Activated T-cell treated with anti-CD3 and anti-CD28 coated beads, Interleukin-2, amount 50 U/mL, for 48 hours (primary cell): ENCODE data around the gene DENND1B.
"Not testable (repeated sequence)": the region's sequence is repeated elsewhere in the genome, so short reads cannot be mapped to it uniquely, and the experiment has no call there.

Source experiments
- DNase-seq, 2 experiments: peaks; one replicate each; pipeline ENCODE4 v3.0.0-alpha.2; 2020

DENND1B gene

DNA sequence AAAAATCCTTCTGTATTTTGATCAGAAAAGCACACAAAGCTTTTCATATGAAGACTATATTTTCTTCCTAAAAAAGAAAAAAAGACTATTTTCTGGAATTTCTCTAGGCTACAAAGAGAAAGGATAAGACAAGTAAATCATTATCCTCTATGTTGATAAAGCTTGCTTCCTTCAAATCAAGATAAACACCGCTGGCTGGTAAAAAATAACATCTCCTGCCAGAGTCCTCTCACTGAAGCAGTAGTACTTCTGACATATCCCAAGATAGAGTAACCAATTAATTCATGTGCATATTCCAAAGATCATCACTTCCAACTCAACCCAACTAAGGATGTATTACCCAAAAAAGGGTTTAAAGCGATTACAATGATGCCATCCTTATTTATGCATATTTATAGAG, 34.3 kb downstream of the DENND1B start:
- DNase-seq = no peak

DNA sequence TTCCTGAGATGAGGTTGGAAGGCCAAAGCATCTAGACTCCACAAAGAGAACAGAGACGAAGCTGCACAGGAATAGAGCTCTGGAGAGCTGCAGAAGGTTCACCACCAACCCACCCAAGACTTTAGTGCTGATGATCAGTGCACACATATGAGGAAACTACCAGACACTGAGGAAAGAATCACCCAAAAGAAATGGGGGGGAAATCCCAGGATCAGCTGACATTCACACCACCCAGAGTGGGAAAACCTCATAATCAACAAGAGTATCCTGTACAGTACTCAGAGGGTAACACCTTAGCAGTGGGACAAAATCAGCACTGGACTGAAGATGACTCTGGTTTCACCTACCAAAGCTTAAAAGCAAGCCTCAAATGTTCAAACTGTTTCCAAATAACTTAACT, 36.4 kb downstream of the DENND1B start:
- DNase-seq = no peak

DNA sequence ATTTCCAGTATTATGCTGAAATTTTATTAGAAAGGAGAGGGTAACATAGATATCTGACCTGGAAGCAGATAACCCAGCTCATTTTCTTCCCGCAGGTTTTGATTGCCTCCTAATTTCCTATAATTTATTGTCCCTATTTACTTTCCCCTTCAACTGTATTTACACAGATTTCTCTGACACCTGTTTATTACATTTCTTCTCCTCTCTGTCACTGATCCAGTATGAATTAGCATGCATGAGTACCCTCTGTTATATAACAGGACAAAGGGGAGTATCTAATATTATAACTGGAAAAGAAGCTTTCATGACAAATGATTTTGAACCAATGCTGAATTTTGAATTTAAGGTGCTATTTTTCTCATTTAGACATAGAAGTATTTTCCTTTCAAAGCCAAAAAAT, 37.4 kb downstream of the DENND1B start:
- DNase-seq = no peak

DNA sequence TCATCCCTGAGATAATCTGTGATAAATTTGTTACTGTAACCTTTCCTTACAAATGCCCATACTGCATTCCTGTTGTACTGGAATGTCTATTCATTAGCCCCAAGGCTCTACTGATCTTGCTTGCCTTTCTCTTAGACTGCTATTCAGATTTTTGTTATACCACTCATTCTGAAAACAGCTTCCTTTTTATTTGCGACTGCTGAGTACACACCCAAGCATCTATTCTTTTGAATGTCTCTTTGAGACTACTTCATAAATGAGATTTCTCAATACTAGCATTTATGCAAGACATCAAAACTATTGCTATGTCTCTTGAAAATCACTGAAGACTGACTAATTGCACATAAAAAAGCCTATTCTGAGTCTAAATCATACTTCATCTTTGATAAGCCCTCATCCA, 38.6 kb downstream of the DENND1B start:
- no peak for DNase-seq

DNA sequence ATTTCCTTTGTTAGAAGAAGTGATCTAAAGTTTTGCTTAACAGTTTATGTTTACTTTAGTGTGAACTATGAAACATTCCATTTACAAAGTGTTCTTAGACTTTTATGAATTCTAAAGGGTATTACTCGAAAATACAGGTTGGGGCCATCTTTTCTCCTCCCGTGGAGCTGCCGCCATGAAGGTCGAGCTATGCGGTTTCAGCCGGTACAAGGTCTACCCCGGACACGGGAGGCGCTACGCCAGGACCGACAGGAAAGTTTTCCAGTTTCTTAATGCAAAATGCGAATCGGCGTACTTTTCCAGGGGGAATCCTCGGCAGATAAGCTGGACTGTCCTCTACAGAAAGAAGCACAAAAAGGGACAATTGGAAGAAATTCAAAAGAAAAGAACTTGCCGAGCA, 39.8 kb downstream of the DENND1B start:
- no peak for DNase-seq

DNA sequence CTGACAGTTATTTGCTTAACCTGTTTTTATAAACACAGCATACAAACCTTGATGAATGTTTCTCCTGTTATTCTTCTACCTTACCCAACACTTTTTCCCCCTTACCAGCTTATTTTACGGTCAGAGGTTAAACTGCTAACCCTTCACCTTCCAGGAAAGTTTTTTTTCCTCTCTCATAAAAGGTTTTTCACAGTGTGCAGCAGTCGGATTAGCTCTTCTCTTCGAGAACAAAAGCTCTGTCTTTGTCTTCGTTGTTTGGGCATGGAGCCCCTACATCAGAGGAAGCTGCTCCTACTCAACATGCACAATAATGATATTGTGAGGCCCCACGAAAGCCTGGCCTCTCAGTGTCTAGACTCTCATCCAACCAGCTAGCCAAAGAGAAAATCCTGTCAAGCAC, 42.0 kb downstream of the DENND1B start:
- no peak for DNase-seq

DNA sequence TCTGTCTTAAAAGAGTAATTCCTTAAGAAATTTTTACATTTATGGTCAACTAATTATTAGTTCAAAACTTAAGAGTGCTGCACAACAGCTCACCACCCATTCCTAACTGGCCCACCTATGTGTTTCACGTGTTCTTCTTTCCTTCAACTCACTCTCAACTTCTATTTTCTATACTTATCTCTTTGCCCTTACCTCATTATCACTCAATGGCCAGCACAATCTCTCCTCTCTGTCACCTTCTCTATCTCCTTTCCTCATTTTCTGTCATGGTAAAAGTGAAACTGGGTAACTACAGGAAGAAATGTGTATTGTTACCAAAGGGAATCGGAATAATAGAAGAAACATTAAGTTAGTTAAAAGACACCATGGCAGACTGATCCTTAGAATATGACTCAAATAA, 43.1 kb downstream of the DENND1B start:
- DNase-seq = no peak

DNA sequence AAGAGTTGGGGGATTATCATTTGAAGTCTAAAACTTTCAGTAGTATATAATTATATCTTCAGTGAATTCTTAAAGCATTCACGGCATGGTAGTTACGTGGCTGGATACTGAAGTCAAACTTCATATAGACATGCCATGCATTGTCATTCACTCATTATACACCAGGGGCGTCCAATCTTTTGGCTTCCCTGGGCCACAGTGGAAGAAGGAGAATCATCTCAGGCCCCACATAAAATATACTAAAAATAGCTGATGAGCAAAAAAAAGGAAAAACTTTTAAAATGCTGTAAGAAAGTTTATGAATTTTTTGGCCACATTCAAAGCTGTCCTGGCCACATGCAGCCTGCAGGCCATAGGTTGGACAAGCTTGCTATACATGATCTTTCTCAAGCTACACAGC, 43.8 kb downstream of the DENND1B start:
- DNase-seq = no peak

DNA sequence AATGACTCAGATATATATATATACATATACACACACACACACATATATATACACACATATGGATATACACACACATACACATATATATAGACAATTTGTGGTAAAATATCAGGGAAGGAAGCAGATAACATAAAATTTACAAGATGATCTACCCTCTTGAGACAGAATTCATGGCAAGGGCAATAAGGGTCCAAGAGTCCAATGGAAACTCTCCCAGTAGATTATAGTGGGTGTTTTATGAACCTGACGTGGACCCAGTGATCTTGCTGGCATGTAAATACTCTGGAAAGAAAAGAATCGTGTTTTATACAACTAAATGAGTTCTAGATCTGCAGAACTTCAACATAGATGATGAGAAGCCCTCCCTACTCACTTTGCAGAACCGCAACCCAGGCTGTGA, 49.3 kb downstream of the DENND1B start:
- DNase-seq = no peak

DNA sequence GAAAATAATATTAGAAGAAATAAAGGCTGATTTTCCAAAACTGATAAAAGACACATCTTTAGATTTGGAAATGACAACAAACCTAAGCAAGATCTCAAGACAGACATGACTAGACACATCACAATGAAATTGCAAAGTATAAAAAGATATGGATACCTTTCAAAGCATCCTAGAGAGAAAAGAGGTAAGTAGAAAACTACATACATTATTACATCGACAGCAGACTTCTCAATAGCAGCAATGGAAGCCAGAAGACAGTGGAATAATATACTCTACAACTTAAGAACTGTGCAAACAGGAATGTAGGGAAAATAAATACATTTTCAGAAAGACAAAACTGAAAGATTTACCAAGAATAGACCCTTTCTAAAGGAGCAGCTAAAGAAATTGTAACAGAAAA, 50.2 kb downstream of the DENND1B start:
- no peak for DNase-seq

DNA sequence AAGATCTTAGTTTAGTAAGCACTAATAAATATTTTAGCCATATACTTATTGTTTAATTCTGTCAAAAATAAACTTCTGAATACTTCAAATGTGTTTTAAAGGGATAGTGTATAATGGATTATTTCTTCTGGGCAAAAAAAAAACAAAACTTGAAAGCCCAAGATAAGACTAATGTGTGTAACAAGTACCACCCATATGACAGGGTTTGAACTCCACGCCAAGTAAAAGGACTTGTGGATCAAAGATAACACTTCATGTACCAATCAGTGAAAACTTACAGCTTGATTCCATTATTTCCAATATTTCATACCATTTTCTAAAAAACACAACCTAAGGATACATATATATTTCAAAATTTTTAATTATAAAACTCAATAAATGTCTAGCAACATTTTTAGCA, 59.5 kb downstream of the DENND1B start:
- DNase-seq = no peak

DNA sequence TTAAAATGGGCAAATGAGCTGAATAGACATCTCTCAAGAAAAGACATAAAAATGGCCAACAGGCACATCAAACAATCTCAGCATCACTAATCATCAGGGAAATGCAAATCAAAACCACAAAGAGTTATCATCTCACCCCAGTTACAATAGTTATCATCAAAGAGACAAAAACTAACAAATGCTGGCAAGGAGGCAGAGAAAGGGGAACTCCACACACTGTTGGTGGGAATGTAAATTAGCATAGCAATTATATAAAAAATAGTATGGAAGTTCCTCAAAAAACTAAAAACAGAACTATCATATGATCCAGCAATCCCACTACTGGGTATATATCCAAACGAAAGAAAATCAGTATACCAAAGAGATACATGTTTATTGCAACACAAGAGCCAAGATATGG, 68.7 kb downstream of the DENND1B start:
- no peak for DNase-seq

DNA sequence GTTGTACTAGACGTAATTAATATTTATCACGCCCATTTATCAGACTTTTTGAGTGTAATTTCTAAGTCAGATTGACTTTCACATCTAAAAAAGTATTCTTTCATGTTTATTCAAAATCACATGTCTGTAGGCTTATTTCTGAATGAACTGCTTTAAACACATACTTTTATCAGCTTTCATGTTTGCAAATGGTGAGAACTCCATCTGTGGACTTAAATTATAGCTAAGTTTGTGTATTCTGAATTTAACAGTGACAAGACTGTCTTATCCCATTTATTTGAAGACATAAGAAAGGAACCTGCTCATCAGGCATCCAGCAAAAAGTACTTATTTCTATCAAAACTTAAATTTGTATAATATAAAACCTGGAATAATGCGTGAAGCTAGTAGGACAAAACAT, 69.3 kb downstream of the DENND1B start:
- no peak for DNase-seq

DNA sequence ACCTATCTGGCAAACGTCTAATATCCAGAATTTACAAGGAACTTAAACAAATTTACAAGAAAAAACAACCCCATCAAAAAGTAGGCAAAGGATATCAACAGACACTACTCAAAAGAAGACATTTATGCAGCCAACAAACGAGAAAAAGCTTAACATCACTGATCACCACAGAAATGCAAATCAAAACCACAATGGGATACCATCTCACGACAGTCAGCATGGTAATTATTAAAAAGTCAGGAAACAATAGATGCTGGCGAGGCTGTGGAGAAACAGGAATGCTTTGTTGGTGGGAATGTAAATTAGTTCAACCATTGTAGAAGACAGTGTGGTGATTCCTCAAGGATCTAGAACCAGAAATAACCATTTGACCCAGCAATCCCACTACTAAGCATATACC, 74.6 kb downstream of the DENND1B start:
- DNase-seq = not testable (repeated sequence)

DNA sequence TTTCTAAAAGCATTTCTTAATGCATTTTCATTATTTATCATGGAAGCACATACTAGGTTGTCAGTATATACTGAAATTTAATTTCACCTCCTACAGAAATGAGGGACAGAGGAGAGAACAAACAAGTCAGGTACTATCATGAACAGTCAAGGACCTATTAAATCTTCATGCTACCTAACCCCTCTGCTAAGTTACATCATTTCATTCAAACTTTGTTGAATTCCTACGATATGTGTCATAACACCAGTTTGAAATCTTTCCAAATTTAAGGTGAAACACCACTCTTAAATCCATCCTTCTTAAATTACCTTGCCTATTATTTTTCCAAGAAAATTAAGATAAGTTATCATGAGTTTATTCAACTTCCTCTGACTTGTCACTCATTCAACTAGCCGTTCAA, 78.9 kb downstream of the DENND1B start:
- no peak for DNase-seq

DNA sequence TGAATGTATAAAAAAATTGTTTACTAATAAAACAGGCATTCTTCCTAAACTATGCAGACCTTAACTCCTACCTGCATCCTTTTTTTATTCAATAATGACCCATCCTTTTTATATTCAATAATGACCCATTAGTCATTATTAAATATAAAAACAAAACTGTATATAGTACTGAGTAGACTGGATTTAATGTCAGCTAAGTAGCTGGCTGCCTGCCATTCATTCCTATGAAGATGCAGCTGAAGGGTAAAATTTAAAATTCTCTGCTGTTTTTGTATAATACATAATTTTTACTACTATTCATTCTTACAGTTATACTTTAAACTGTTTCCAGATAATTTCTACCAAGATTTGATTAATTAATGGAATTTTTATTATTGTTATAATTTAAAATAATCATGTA, 79.3 kb downstream of the DENND1B start:
- DNase-seq = no peak

DNA sequence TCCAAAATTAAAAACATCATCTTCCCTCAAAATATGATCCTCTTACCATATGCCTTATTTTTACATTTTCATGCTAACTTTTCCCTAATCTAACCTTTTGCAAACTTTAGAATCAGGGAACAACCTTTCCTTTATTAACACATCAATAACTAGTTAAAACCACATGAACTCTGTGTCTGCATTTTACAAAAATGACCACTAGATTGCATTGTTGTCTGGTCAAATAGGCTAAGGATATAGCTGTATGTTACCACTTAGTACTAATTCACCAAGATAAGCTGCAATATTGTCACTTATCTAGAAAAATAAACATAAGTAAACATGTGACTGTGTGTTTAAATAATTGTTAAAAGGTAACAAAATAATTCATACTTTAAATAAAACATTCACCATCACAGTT, 82.3 kb downstream of the DENND1B start:
- no peak for DNase-seq

DNA sequence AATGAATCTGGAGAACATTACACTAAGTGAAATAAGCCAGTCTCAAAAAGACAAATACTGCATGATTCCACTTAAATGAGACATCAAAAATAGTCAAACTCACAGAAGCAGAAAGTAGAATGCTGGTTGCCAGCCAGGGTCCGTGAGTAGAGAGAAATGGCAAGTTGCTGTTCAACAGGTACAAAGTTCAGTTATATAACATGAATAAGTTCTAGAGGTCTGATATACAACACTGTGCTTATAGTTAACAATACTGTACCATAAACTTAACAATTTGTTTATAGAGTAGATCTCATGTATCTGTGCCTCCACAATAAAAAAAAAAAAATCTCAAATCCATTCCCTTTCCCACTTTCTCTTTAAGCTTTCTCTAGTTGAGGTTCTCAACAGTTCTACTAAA, 83.5 kb downstream of the DENND1B start:
- DNase-seq = no peak

DNA sequence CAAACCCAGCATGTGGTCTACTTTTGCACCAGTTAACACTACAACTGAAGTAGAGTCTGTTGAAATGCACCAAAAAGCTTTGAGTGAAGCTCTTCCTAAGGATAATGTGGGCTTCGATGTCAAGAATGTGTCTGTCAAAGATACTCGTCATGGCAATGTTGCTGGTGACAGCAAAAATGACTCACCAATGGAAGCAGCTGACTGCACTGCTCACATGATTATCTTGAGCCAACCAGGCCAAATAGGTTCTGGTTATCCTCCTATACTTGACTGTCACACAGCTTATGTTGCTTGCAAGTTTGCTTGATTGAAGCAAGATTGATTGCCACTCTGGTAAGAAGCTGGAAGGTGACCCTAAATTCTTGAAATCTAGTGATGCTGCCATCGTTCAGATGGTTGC, 85.2 kb downstream of the DENND1B start:
- DNase-seq = no peak

DNA sequence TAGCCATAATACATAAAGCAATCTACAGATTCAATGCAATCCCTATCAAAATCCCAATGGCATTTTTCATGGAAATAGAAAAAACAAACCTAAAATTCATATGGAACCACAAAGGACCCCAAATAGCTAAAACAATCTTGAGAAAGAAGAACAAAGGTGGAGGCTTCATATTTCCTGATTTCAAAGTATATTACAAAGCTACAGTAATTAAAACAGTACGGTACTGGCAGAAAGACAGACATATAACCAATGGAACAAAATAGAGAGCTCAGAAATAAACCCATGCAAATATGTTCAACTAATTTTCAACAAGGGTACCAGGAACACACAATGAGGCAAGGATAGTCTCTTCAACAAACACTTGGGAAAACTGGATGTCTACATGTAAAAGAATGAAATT, 87.0 kb downstream of the DENND1B start:
- DNase-seq = no peak

DNA sequence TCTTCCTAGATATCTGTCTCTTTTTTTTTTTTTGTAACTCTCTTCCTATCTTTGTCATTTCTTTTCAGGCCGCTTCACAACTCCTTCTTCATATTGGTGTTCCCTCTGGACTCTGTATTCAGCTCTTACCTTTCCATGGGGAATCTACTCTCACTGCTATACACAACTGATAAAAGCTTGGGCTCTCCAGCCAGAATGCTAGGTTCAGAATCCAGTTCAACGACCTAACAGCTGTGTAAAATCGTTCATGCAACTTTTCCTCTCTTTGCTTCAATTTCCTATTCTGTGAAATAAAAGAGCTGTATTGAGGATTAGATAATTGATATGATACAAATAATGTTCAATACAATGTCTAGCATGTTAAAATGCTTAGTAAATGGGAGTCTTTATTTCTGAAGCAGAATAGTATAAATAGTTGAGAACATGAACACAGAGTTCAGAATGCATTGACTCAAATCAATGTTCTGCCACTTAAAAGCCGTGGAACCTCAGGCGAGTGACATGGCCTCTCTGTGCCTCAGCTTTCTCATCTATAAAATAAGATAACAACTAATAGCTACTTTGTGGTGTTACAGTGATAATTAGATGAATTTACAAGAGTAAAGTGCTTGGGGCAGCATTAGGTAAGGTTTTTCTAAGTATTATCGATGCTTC, 88.5 kb downstream of the DENND1B start:
- no peak for DNase-seq

DNA sequence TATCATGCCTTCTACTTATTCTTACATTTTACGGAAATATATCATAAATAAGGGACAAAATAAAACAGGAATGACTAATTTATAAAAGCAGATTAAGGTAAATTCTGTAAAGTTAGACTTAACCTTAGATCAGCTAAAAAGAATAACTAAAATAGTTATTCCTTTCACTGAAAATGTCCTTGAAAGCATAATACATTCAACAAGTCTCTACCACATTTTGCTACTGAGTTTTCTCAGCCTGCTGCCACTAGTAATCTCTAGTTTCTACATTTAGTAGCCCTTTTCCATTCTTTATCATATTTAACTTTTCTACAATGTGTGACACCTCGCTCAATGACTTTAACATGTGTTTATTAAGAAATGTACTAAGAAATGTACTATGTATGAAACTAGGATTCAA, 89.0 kb downstream of the DENND1B start:
- DNase-seq = no peak

DNA sequence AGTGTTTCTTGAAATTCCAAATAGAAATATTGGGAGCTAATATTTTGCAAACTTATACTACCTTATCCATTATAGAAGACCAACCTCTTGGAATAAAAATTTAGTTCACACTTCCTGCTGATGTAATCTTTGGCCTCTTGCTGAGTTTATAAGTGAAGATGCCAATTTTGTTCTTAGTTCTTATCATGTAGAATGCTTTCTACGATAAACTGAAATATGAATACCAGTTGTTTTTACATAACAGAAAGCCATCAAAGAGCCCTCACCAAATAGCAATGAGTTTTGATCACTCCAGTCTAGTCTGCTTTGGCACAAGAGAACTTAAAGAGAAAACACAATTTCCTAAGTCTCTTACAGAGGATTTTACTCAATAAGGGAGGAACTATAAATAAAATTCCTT, 89.5 kb downstream of the DENND1B start:
- no peak for DNase-seq

DNA sequence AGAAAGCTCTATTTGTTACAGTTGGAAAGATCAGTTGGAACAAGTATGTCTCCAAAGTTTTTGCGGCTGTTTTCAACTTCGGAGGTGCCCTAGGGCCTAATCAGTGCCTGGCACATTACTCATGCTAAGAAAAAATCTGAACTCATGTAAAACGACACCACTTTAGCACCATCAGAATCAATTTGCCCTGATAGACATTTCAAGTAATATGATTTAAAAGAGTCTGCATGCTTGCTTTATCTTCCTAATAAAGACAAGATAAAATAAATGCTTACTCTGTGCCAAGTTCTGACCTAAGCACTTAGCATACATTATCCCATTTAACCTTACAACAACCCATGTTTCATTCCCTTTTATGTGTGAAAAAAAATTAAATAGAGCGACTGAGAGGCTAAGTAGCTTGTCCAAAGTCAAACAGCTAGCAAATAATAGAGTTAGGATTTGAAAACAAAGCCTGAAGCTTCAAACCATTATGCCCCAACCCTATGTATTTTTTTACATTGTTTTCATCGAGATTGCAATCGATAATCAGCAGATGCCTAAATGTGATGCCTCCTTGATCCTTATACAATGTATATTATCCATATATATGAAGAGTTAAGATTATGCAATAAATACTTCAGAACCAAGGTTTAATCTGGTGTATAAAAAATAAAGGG, 91.3 kb downstream of the DENND1B start:
- DNase-seq = no peak

DNA sequence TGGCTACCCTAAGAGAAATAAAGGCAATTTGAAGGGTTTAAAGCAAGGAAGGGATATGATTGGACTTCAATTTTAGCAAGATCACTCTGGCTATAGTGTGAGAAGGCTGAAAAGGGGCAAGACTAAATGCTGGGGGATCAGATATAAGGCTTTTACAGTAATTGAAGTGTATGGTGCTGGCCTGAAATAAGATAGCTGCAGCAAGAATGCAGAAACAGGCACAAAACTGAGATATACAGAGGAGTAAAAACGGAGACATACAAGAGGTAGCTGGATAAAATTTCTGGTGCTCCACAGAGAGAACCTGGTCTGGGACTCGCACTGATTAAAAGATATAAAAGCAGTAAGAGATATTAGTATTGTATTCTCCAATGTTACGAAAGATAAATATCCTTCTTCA, 92.0 kb downstream of the DENND1B start:
- no peak for DNase-seq
